Tibial nerve (tissue), 4 donors: ENCODE results near the gene MOCS1. TPM values are rescaled to one million over a fixed set of nuclear protein-coding genes. Genes with fewer than 3 reads are reported as not detected.

Experiments used
- DNase-seq, 2 donors: peaks; one replicate each; pipeline ENCODE4 v3.0.0-alpha.2; 2019; ENCODE audit warnings: low spot score in 2 of 2
- H3K27ac ChIP-seq, 4 donors: fragments of 200-600 bp; sonication (generic) in 3 of 4; one replicate each; pipeline ENCODE4 v1.5.1; 2017 to 2019; ENCODE audit warnings: mild to moderate bottlenecking in 1 of 4
- H3K27me3 ChIP-seq, 2 donors: fragments of 200-600 bp; sonication (generic) in 1 of 2; one replicate each; pipeline versions ENCODE4 v1.5.1 to v1.6.0; 2017 to 2019
- H3K36me3 ChIP-seq, 3 donors: fragments of 200-600 bp; sonication (generic); one replicate each; pipeline ENCODE4 v1.5.1; 2018 to 2019
- H3K4me1 ChIP-seq, 4 donors: fragments of 200-600 bp; sonication (generic) in 3 of 4; one replicate each; pipeline ENCODE4 v1.5.1; 2017 to 2019
- H3K4me3 ChIP-seq, 4 donors: fragments of 200-600 bp; sonication (generic) in 3 of 4; one replicate each; pipeline ENCODE4 v1.5.1; 2017 to 2019; ENCODE audit warnings: mild to moderate bottlenecking in 1 of 4, moderate library complexity in 1 of 4
- H3K9me3 ChIP-seq, 4 donors: fragments of 200-600 bp; sonication (generic) in 3 of 4; one replicate each; pipeline ENCODE4 v1.5.1; 2017 to 2019
- CTCF ChIP-seq, 5 experiments: fragments of 200-600 bp in 3 of 5; fragments of 450-650 bp in 2 of 5; sonication (generic) in 3 of 5; IDR thresholded peaks; one replicate each; pipeline ENCODE4 v1.5.1; 2016 to 2019; ENCODE audit warnings: antibody characterized with exemption in 5 of 5, mild to moderate bottlenecking in 3 of 5, moderate library complexity in 2 of 5
- EP300 ChIP-seq, 2 donors: sonication (generic); formaldehyde crosslinking; IDR thresholded peaks; one replicate each; pipeline ENCODE4 v1.6.1; 2017; ENCODE audit warnings: antibody characterized with exemption in 2 of 2, mild to moderate bottlenecking in 1 of 2
- POLR2A ChIP-seq, 2 donors: fragments of 450-650 bp; IDR thresholded peaks; one replicate each; pipeline ENCODE4 v1.6.1; 2017; ENCODE audit warnings: antibody characterized with exemption in 2 of 2, mild to moderate bottlenecking in 2 of 2, moderate library complexity in 2 of 2
- WGBS, 2 donors: methylation state at CpG; one replicate each; pipeline ENCODE4 v1.1.5; 2018; 5-methylcytosine and 5-hydroxymethylcytosine counted together
- total RNA-seq, 4 donors: library from RNA; depleted of rRNA; stranded (reverse); fragments of >200 nt; gene quantifications; one replicate each; pipeline ENCODE4 v1.1.0, GENCODE V29; 2016

The MOCS1 gene
- total RNA-seq, 4 donors from 2014 or later: 56.7 to 103 (median 71.0) TPM

- no peak overlapping the region for H3K4me3 ChIP-seq
- TF ChIP-seq EP300 (IDR thresholded peaks at IDR 0.05) (no peak), POLR2A (IDR thresholded peaks at IDR 0.05) (no peak), CTCF (IDR thresholded peaks at IDR 0.05) (no peak)
- H3K27ac ChIP-seq: no peak overlapping the region
- no peaks in the 10 kb centered on the region for H3K9me3 ChIP-seq
- 75 to 81% methylated on average over 2 of the region's 2 CpGs for WGBS, 2 donors
- DNase-seq: no peak
- no peaks in the 10 kb centered on the region for H3K36me3 ChIP-seq
- H3K27me3 ChIP-seq: no peaks in the 10 kb centered on the region
- H3K4me1 ChIP-seq: peaks cover 0 to 22% (median 0%) of the 10 kb centered on the region in 4 donors
These were observed 30.3 kb upstream of the MOCS1 start for GRCh38 chr6:39964530-39964929.

GRCh38 chr6:39964094-39964493 is 29.8 kb upstream of the MOCS1 start:
- Histone ChIP-seq H3K4me1 (peaks cover 0 to 22% (median 0%) of the 10 kb centered on the region in 4 donors), H3K36me3 (no peaks in the 10 kb centered on the region), H3K4me3 (no peak overlapping the region), H3K27ac (no peak overlapping the region), H3K9me3 (no peaks in the 10 kb centered on the region), H3K27me3 (no peaks in the 10 kb centered on the region)
- WGBS, 2 donors: 73 to 79% methylated on average over 6 of the region's 6 CpGs
- TF ChIP-seq POLR2A (IDR thresholded peaks at IDR 0.05) (no peak), CTCF (IDR thresholded peaks at IDR 0.05) (no peak), EP300 (IDR thresholded peaks at IDR 0.05) (no peak)
- no peak for DNase-seq

- WGBS, 2 donors: 49 to 53% methylated on average over 4 of the region's 4 CpGs
- Histone ChIP-seq H3K4me3 (no peak overlapping the region), H3K9me3 (no peaks in the 10 kb centered on the region), H3K4me1 (peaks cover 0 to 22% (median 0%) of the 10 kb centered on the region in 4 donors), H3K27ac (peak overlapping the region in 2 of 4 donors; percentile 38 to 57), H3K27me3 (no peaks in the 10 kb centered on the region), H3K36me3 (no peaks in the 10 kb centered on the region)
- no peak for DNase-seq
- TF ChIP-seq POLR2A (IDR thresholded peaks at IDR 0.05) (no peak), EP300 (IDR thresholded peaks at IDR 0.05) (no peak), CTCF (IDR thresholded peaks at IDR 0.05) (no peak)
These were observed 28.6 kb upstream of the MOCS1 start for GRCh38 chr6:39962831-39963230.

- Histone ChIP-seq H3K9me3 (no peaks in the 10 kb centered on the region), H3K4me3 (no peak overlapping the region), H3K4me1 (peaks cover 0 to 22% (median 0%) of the 10 kb centered on the region in 4 donors), H3K27ac (peak overlapping the region in 2 of 4 donors; percentile 45 to 73), H3K27me3 (no peaks in the 10 kb centered on the region), H3K36me3 (no peaks in the 10 kb centered on the region)
- TF ChIP-seq POLR2A (IDR thresholded peaks at IDR 0.05) (no peak), CTCF (IDR thresholded peaks at IDR 0.05) (no peak), EP300 (IDR thresholded peaks at IDR 0.05) (peak in 1 of 2 donors; percentile 49)
- DNase-seq: no peak
- 23 to 38% methylated on average over 5 of the region's 5 CpGs for WGBS, 2 donors
These were observed 26.9 kb upstream of the MOCS1 start for GRCh38 chr6:39961178-39961577.

- no peak overlapping the region for H3K4me3 ChIP-seq
- H3K9me3 ChIP-seq: no peaks in the 10 kb centered on the region
- no peak overlapping the region for H3K27ac ChIP-seq
- no peaks in the 10 kb centered on the region for H3K27me3 ChIP-seq
- WGBS, 2 donors: 79 to 83% methylated on average over 2 of the region's 2 CpGs
- no peak for TF ChIP-seq POLR2A (IDR thresholded peaks at IDR 0.05)
- no peak for TF ChIP-seq EP300 (IDR thresholded peaks at IDR 0.05)
- no peak for TF ChIP-seq CTCF (IDR thresholded peaks at IDR 0.05)
- DNase-seq: no peak
- no peaks in the 10 kb centered on the region for H3K36me3 ChIP-seq
- peaks cover 0 to 22% (median 0%) of the 10 kb centered on the region in 4 donors for H3K4me1 ChIP-seq
These were observed 24.7 kb upstream of the MOCS1 start for GRCh38 chr6:39958947-39959346.
